Keratinocyte (primary cell): ENCODE measurements around the gene HK1. TPM values are rescaled to one million over a fixed set of nuclear protein-coding genes. Genes with fewer than 3 reads are reported as not detected.

Source experiments
- DNase-seq: peaks from one replicate; pipeline ENCODE4 v3.0.0-alpha.2; 2011; ENCODE audit warnings: low read depth, missing footprints, low spot score
- FAIRE-seq: peaks from 2 replicates; lab custom pipeline; 2011; peaks lifted over from hg19 to GRCh38; lab: Jason Lieb, UNC
- H2AFZ ChIP-seq: 2 replicates; pipeline ENCODE4 v1.6.0; 2012; ENCODE audit warnings: low read length, control low read depth, inconsistent platforms; ENCODE audit not compliant: control insufficient read depth
- H3K27ac ChIP-seq: 2 replicates; pipeline ENCODE4 v1.5.1; 2011; ENCODE audit warnings: low read length; ENCODE audit not compliant: control insufficient read depth, insufficient read depth
- H3K27me3 ChIP-seq: 3 replicates; pipeline ENCODE4 v1.6.0; 2011; ENCODE audit warnings: low read length; ENCODE audit not compliant: control insufficient read depth, insufficient read depth; ENCODE audit errors: extremely low read depth
- H3K36me3 ChIP-seq, 2 experiments: 2 replicates in 1 of 2; 3 replicates in 1 of 2; pipeline ENCODE4 v1.5.1; 2011; ENCODE audit warnings: low read length in 2 of 2, mild to moderate bottlenecking in 1 of 2; ENCODE audit not compliant: control insufficient read depth in 2 of 2, insufficient read depth in 2 of 2; ENCODE audit errors: extremely low read depth in 1 of 2
- H3K4me1 ChIP-seq: 3 replicates; pipeline ENCODE4 v1.5.1; 2011; ENCODE audit warnings: low read length; ENCODE audit not compliant: control insufficient read depth, insufficient read depth; ENCODE audit errors: extremely low read depth
- H3K4me2 ChIP-seq: 3 replicates; pipeline ENCODE4 v1.6.0; 2011; ENCODE audit warnings: low read depth, low read length; ENCODE audit not compliant: control insufficient read depth, insufficient read depth; ENCODE audit errors: extremely low read depth
- H3K4me3 ChIP-seq, 3 experiments: fragments of 200-600 bp in 1 of 3; sonication (generic) in 1 of 3; 2 replicates in 2 of 3; 3 replicates in 1 of 3; pipeline ENCODE4 v1.5.1; 2011 to 2016; ENCODE audit warnings: low read length in 3 of 3, mild to moderate bottlenecking in 3 of 3, control low read depth in 2 of 3, inconsistent platforms in 1 of 3, low read depth in 1 of 3, mixed read lengths in 1 of 3, mixed run types in 1 of 3, moderate library complexity in 1 of 3; ENCODE audit not compliant: control insufficient read depth in 2 of 3, insufficient read depth in 2 of 3; ENCODE audit errors: extremely low read depth in 1 of 3
- H3K79me2 ChIP-seq: 2 replicates; pipeline ENCODE4 v1.6.0; 2012; ENCODE audit warnings: low read length; ENCODE audit not compliant: control insufficient read depth, insufficient read depth
- H3K9ac ChIP-seq: 3 replicates; pipeline ENCODE4 v1.6.0; 2011; ENCODE audit warnings: low read length; ENCODE audit not compliant: control insufficient read depth, insufficient read depth; ENCODE audit errors: extremely low read depth
- H3K9me1 ChIP-seq: 3 replicates; pipeline ENCODE4 v1.6.0; 2011; ENCODE audit warnings: low read length; ENCODE audit not compliant: control insufficient read depth, insufficient read depth; ENCODE audit errors: extremely low read depth
- H3K9me3 ChIP-seq: 2 replicates; pipeline ENCODE4 v1.5.1; 2012; ENCODE audit warnings: low read depth, low read length; ENCODE audit not compliant: control insufficient read depth
- H4K20me1 ChIP-seq: 3 replicates; pipeline ENCODE4 v1.6.0; 2011; ENCODE audit warnings: low read length; ENCODE audit not compliant: control insufficient read depth, insufficient read depth; ENCODE audit errors: extremely low read depth
- EZH2 ChIP-seq: IDR thresholded peaks from one replicate; pipeline ENCODE4 v1.6.1; 2012; ENCODE audit warnings: inconsistent platforms, mild to moderate bottlenecking, low read length, moderate library complexity
- dilution Hi-C: fragments of 300-500 bp; cut with MboI; formaldehyde crosslinking; loops from one replicate; pipeline ENCODE4 v1.7.0; 2020; ENCODE audit warnings: low sequenced_read_pairs; ENCODE audit not compliant: extremely low pct_ligation_motif_present
- polyA plus RNA-seq, 5 experiments: library from polyadenylated mRNA; depleted of rRNA in 3 of 5; stranded (reverse) in 3 of 5; stranded (forward) in 1 of 5; unstranded in 1 of 5; fragments of >200 nt; gene quantifications; 1 replicate in 1 of 5; 2 replicates in 3 of 5; 3 replicates in 1 of 5; pipeline versions ENCODE4 v1.2.1 to v1.2.3, GENCODE V29; 2011 to 2012; ENCODE audit warnings: missing spikeins in 2 of 5, low read depth in 1 of 5, low replicate concordance in 1 of 5
- TF ChIP-seq, protein P1 (sequence below), 3 experiments: IDR thresholded peaks in 1 of 3; conservative IDR thresholded peaks in 1 of 3; optimal IDR thresholded peaks in 1 of 3; 2 replicates in 2 of 3; 3 replicates in 1 of 3; pipeline versions ENCODE3 to v1.5.1; 2011; ENCODE audit warnings: low read length in 3 of 3, mild to moderate bottlenecking in 3 of 3, moderate library complexity in 2 of 3, control low read depth in 1 of 3, inconsistent platforms in 1 of 3; ENCODE audit not compliant: insufficient read depth in 2 of 3; ENCODE audit errors: extremely low read depth in 1 of 3

Gene HK1
- polyA plus RNA-seq, 1 donor (not counting 4 experiments of a cell fraction or from before 2014, with no cell fraction given): 106 TPM

DNA sequence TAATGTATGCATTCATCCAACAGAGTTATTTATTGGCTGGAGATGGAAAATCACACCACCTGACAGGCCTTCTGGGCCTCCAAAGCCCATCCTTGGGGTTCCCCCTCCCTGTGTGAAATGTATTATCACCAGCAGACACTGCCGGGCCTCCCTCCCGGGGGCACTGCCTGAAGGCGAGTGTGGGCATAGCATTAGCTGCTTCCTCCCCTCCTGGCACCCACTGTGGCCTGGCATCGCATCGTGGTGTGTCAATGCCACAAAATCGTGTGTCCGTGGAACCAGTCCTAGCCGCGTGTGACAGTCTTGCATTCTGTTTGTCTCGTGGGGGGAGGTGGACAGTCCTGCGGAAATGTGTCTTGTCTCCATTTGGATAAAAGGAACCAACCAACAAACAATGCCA lies 123.1 kb downstream of the HK1 start:
- FAIRE-seq: no peak
- Histone ChIP-seq H3K27ac (no peak overlapping the region), H3K4me1 (peaks cover 7% of the 10 kb centered on the region), H3K9ac (no peak overlapping the region), H3K4me3 (no peak overlapping the region), H2AFZ (no peak overlapping the region), H3K79me2 (no peaks in the 10 kb centered on the region), H3K36me3 (peaks cover 18 to 23% of the 10 kb centered on the region in 2 experiments), H4K20me1 (peaks cover 3% of the 10 kb centered on the region), H3K9me1 (no peaks in the 10 kb centered on the region), H3K27me3 (no peaks in the 10 kb centered on the region), H3K9me3 (no peaks in the 10 kb centered on the region), H3K4me2 (no peak overlapping the region)
- dilution Hi-C loops: no loop called here
- DNase-seq: no peak
- no peak for TF ChIP-seq EZH2
- TF ChIP-seq, protein P1, sequence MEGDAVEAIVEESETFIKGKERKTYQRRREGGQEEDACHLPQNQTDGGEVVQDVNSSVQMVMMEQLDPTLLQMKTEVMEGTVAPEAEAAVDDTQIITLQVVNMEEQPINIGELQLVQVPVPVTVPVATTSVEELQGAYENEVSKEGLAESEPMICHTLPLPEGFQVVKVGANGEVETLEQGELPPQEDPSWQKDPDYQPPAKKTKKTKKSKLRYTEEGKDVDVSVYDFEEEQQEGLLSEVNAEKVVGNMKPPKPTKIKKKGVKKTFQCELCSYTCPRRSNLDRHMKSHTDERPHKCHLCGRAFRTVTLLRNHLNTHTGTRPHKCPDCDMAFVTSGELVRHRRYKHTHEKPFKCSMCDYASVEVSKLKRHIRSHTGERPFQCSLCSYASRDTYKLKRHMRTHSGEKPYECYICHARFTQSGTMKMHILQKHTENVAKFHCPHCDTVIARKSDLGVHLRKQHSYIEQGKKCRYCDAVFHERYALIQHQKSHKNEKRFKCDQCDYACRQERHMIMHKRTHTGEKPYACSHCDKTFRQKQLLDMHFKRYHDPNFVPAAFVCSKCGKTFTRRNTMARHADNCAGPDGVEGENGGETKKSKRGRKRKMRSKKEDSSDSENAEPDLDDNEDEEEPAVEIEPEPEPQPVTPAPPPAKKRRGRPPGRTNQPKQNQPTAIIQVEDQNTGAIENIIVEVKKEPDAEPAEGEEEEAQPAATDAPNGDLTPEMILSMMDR (optimal IDR thresholded peaks at IDR 0.05 in 1 of 3, IDR thresholded peaks at IDR 0.05 in 1 of 3, conservative IDR thresholded peaks at IDR 0.05 in 1 of 3; ENCODE audit: extremely low read depth in 1 of 3, insufficient read depth in 2 of 3, low read length in 3 of 3): no peak

DNA sequence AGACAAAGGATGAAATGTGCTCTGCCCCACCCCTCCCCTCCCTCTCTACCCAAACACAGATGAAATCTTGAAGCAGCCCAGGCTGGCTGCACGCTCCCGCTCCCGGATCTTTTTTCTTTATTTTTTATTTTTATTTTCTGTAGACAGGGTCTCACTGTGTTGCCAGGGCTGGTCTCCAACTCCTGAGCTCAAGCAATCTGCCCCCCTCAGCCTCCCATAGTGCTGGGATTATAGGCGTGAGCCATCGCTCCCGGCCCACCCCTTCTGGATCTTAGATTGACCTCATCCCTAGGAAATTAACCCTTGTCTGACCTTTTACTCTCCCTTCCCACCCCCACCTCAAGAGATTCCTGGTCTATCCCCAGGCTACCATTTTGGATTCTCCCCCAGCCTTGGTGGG lies 124.1 kb downstream of the HK1 start:
- dilution Hi-C loops: no loop called here
- H3K79me2 ChIP-seq: no peaks in the 10 kb centered on the region
- H3K36me3 ChIP-seq: peaks cover 18 to 23% of the 10 kb centered on the region in 2 experiments
- no peaks in the 10 kb centered on the region for H3K27me3 ChIP-seq
- no peak overlapping the region for H3K4me3 ChIP-seq
- DNase-seq (no peak), FAIRE-seq (no peak)
- no peaks in the 10 kb centered on the region for H3K9me3 ChIP-seq
- H3K4me2 ChIP-seq: no peak overlapping the region
- peaks cover 17% of the 10 kb centered on the region for H3K4me1 ChIP-seq
- H3K9me1 ChIP-seq: peaks cover 4% of the 10 kb centered on the region
- no peak overlapping the region for H3K27ac ChIP-seq
- peaks cover 3% of the 10 kb centered on the region for H4K20me1 ChIP-seq
- no peak overlapping the region for H2AFZ ChIP-seq
- no peak overlapping the region for H3K9ac ChIP-seq
- no peak for TF ChIP-seq EZH2
- TF ChIP-seq, protein P1 (optimal IDR thresholded peaks at IDR 0.05 in 1 of 3, IDR thresholded peaks at IDR 0.05 in 1 of 3, conservative IDR thresholded peaks at IDR 0.05 in 1 of 3; ENCODE audit: extremely low read depth in 1 of 3, insufficient read depth in 2 of 3, low read length in 3 of 3): no peak
